NCI-H510A (cell line): ENCODE data around the gene GATA2.

Experiments used
- DNase-seq: peaks from one replicate; lab custom pipeline; 2025; lab: John Stamatoyannopoulos, UW

Gene GATA2

GRCh38 chr3:128455786-128456748 is 36.9 kb downstream of the GATA2 start:
- DNase-seq: no peak

- DNase-seq: no peak
Measured at GRCh38 chr3:128455116-128455515, 37.9 kb downstream of the GATA2 start.

DNA sequence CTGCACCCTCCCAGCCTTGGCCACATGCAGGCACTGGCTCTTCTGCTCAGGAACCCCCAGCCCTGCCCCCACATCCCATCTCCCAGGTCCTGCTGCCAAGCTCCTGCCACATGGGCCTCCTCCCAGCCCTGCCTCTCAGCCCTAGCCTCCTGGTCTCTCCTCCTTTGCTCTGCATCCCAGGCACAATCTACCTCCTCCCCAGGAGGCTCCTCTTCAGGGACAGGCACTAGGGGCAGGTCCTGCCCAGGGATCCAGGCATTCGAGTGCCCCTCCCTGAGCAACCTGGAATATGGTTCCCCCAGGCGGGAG is 38.7 kb downstream of the GATA2 start:
- no peak for DNase-seq

GRCh38 chr3:128453501-128454309 is 39.3 kb downstream of the GATA2 start:
- DNase-seq: no peak

DNA sequence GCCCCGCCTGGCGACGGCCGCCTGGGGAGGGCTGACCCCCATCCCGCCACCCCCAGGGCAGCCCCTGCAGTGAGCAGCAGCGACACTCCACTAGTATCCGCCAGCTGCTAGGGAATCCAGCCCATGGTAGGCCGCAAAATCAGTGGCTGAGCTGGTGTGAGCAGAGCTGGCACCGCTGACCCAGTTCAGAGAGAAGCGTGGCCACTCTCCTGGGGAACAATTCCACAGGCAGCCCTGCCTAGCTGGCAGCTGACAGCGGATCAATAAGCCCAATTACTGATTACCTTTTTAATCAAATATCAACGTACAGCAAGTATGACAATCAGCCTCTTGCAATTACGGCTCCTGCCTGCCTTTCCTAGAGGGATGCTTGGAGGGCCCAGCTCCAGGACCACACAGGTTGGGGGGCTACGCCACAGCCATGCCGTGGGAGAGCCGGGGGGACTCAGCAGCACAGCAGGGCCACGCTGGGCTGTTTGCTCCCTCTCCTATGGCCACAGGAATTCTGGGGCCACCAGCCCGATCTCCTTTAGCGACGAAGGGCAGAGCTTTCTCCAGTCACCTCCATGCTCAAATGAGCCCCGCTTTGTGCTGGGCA is 40.2 kb downstream of the GATA2 start:
- DNase-seq: no peak

DNA sequence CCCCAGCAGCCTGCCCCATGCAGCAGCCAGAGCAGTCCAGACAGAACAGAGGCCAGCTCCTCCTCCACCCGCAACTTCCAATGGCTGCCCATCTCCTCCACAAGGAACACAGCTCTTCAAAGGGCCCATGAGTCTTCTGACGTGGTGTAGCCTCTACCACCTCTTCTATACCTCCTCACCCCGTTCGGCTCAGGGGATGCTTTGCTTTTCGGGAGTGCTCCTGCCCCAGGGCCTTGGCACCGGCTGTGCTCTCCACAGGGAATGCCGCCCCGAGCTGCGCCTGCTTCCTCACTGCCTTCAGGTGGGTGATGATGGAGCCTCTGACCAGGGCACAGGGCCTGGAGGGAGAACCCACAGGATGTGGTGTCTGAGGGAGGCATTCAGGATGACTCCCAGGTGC is 40.9 kb downstream of the GATA2 start:
- no peak for DNase-seq

- DNase-seq: no peak
Measured at GRCh38 chr3:128449111-128449638, 43.8 kb downstream of the GATA2 start.

GRCh38 chr3:128448491-128448890 is 44.5 kb downstream of the GATA2 start:
- DNase-seq: no peak

DNA sequence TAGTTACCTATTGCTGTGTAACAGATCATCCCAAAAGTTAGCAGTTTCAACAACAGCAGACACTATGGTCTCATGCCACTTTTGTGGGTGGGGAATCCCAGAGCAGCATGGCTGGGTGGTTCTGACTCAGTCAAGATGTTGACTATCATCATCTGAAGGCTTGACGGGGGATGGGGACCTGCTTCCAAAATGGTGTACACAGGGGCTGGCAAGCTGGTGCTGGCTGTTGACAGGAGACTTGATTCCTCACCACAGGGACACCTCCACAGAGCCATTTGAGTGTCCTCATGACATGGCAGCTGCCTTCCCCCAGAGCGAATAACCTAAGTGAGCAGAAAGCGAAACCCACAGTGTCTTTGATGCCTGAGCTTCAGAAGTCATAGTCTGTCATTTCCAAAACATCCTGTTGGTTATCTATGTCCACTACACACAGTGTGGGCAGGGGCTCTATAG is 45.4 kb downstream of the GATA2 start:
- no peak for DNase-seq

GRCh38 chr3:128446821-128447220 is 46.2 kb downstream of the GATA2 start:
- no peak for DNase-seq

DNA sequence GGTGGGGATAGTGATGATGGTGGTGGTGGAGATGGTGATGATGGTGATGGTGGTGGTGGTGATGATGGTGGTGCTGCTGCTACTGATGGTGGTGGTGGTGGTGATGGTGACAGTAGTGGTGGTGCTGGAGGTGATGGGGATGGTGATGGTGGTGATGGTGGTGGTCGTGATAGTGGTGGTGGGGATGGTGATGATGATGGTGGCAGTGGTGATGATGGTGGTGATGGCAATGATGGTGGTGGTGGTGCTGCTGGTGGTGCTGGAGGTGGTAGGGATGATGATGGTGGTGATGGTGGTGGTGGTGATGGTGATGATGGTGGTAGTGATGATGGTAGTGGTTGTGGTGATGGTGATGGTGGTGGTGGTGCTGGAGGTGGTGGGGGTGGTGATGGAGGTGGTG is 47.6 kb downstream of the GATA2 start:
- no peak for DNase-seq

DNA sequence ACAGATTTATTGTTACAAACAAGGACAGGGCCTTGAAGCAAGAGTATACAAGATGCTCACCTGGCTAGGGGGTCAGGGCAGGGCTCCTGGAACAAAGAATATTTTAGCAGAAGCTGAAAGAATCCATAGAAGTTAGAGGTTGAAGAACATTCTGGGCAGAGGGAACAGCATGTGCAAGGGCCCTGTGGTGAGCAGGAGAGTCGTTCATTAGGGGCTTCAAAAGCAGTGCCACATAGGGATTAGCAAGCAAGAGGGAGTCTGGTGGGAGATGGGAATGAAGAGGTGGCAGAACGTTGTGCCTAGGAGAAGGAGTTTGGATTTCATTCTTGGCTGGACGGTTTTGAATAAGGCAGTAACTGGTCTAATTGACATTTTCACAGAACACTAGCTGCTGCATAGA is 49.2 kb downstream of the GATA2 start:
- DNase-seq: no peak

DNA sequence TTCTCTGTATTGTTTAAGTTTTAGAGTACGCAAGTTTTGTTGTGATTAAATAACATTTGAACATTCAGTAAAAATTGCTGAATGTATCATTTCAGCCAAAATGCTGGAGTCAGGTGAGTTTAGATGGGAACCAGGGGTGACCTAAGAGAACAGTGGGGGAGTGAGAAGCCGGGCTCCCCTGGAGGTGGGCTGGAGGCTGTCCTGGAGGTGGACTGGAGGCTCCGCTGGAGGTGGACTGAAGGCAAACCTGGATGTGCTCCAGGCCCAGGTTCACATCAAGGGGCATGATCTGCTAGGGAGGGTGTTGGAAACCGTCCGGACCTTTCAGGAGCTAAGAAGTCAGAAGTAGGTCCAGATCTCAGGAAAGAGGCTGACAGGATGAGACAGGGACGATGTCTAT is 50.1 kb downstream of the GATA2 start:
- no peak for DNase-seq

GRCh38 chr3:128442070-128442469 is 50.9 kb downstream of the GATA2 start:
- DNase-seq: no peak

GRCh38 chr3:128439226-128439625 is 53.8 kb downstream of the GATA2 start:
- no peak for DNase-seq

- no peak for DNase-seq
Measured at GRCh38 chr3:128438488-128439072, 54.4 kb downstream of the GATA2 start.

DNA sequence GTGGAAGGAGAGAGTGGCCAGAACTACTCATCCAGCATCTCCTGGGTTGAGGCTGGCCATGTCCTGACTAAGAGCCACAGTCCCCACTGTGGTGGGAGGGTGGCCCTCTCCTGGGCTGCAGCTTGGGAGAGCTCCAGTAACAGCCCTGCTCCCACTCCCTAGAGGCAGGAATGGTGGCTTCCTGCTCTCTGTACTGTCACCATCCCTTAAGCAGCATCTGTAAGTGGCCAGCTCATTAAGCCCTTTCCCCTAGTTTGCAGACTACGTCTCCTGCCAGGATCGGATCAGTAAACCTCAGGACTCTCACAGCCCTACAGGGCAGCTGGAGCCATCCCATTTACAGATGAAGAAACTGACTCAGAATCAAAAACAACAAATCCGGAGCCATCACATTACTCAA is 56.8 kb downstream of the GATA2 start:
- DNase-seq: no peak

- DNase-seq: no peak
Measured at GRCh38 chr3:128435561-128435960, 57.4 kb downstream of the GATA2 start.

- no peak for DNase-seq
Measured at GRCh38 chr3:128435058-128435457, 57.9 kb downstream of the GATA2 start.

GRCh38 chr3:128434524-128434923 is 58.5 kb downstream of the GATA2 start:
- no peak for DNase-seq

DNA sequence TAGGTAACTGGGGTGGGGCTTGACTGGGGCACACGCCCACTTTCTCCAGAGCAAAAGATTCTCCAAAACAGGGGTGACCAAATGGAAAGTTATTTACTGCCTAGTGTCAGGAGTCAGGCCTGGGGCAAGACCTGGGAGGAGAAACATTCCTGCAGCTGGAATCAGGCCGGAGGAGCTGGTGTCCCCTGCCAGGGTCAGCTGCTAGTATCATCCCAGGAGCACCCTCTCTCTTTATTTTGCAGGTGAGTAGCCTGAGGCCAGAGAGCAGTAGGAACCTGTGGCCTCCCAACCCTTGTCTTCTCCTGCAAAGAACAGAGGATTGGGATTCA is 59.2 kb downstream of the GATA2 start:
- no peak for DNase-seq
